Measurements from ENCODE around the gene FAM89B.
"Not testable (repeated sequence)": the region's sequence is repeated elsewhere in the genome, so short reads cannot be mapped to it uniquely, and the experiment has no call there.

The FAM89B gene

GRCh38 chr11:65572356-65573051 lies at the start of gene FAM89B:
TSS of gene FAM89B (plus strand) at chr11:65572538. CDS start at chr11:65572670, 132 bp downstream.
- DNase-seq = peak; percentile 86

GRCh38 chr11:65522718-65523630 lies 49.4 kb upstream of the FAM89B start:
- DNase-seq = peak; percentile 7

GRCh38 chr11:65523631-65523968 lies 48.7 kb upstream of the FAM89B start:
- not testable (repeated sequence) for DNase-seq

GRCh38 chr11:65524014-65524740 lies 48.2 kb upstream of the FAM89B start:
- peak; percentile 21 for DNase-seq

- peak; percentile 86 for DNase-seq
Observed at GRCh38 chr11:65524741-65525545, 47.4 kb upstream of the FAM89B start, which contains the start of gene SCYL1. TSS of gene SCYL1 (plus strand) at chr11:65525083. CDS start at chr11:65525154, 71 bp downstream.

- DNase-seq = no peak
Observed at GRCh38 chr11:65525546-65526480, 46.5 kb upstream of the FAM89B start.

- DNase-seq = no peak
Observed at GRCh38 chr11:65526744-65527143, 45.6 kb upstream of the FAM89B start.

GRCh38 chr11:65528819-65529350 lies 43.5 kb upstream of the FAM89B start:
- DNase-seq = no peak

- DNase-seq = no peak
Observed at GRCh38 chr11:65529475-65530156, 42.7 kb upstream of the FAM89B start.

GRCh38 chr11:65530157-65530496 lies 42.2 kb upstream of the FAM89B start:
- no peak for DNase-seq

GRCh38 chr11:65532388-65533064 lies 39.8 kb upstream of the FAM89B start:
- no peak for DNase-seq

GRCh38 chr11:65535102-65535501 lies 37.2 kb upstream of the FAM89B start:
- no peak for DNase-seq

- no peak for DNase-seq
Observed at GRCh38 chr11:65536412-65537295, 35.7 kb upstream of the FAM89B start.

GRCh38 chr11:65537296-65537597 lies 35.1 kb upstream of the FAM89B start:
- no peak for DNase-seq

- no peak for DNase-seq
Observed at GRCh38 chr11:65537620-65538231, 34.6 kb upstream of the FAM89B start.

- DNase-seq = no peak
Observed at GRCh38 chr11:65538232-65538914, 34.0 kb upstream of the FAM89B start.

- DNase-seq = no peak
Observed at GRCh38 chr11:65538915-65539743, 33.2 kb upstream of the FAM89B start.

Measured in midbrain (tissue), 1 donor.